AG20443 (cell line): ENCODE results near the gene GAP43.

ENCODE experiments used
- DNase-seq: peaks from one replicate; pipeline ENCODE4 v3.0.0; 2012; ENCODE audit warnings: low spot score, mixed read lengths

The GAP43 gene

GRCh38 chr3:115627180-115628074 is 4.1 kb downstream of the GAP43 start:
- DNase-seq, result no peak

GRCh38 chr3:115628075-115628412 is 4.7 kb downstream of the GAP43 start:
- DNase-seq, result no peak

- DNase-seq, result no peak
These were observed 7.5 kb downstream of the GAP43 start for GRCh38 chr3:115630850-115631249.

- DNase-seq, result no peak
These were observed 8.7 kb downstream of the GAP43 start for GRCh38 chr3:115632026-115632425.

GRCh38 chr3:115633467-115633866 is 10.2 kb downstream of the GAP43 start:
- DNase-seq, result no peak

GRCh38 chr3:115634052-115634451 is 10.7 kb downstream of the GAP43 start:
- DNase-seq, result no peak

GRCh38 chr3:115635406-115635805 is 12.1 kb downstream of the GAP43 start:
- no peak for DNase-seq

GRCh38 chr3:115638241-115638640 is 14.9 kb downstream of the GAP43 start:
- no peak for DNase-seq

GRCh38 chr3:115638991-115639390 is 15.7 kb downstream of the GAP43 start:
- DNase-seq, result no peak

- no peak for DNase-seq
These were observed 21.1 kb downstream of the GAP43 start for GRCh38 chr3:115644391-115644790.

- DNase-seq, result no peak
These were observed 22.8 kb downstream of the GAP43 start for GRCh38 chr3:115646027-115646690.

- DNase-seq, result no peak
These were observed 25.2 kb downstream of the GAP43 start for GRCh38 chr3:115648559-115648958.

- DNase-seq, result no peak
These were observed 27.8 kb downstream of the GAP43 start for GRCh38 chr3:115651087-115651486.

GRCh38 chr3:115651599-115651998 is 28.3 kb downstream of the GAP43 start:
- DNase-seq, result no peak

- no peak for DNase-seq
These were observed 29.4 kb downstream of the GAP43 start for GRCh38 chr3:115652738-115653137.

GRCh38 chr3:115655761-115656282 is 32.5 kb downstream of the GAP43 start:
- DNase-seq, result no peak

GRCh38 chr3:115657168-115657567 is 33.9 kb downstream of the GAP43 start:
- no peak for DNase-seq

- no peak for DNase-seq
These were observed 34.7 kb downstream of the GAP43 start for GRCh38 chr3:115658032-115658336.

- peak; percentile 95 for DNase-seq
These were observed 35.2 kb downstream of the GAP43 start for GRCh38 chr3:115658337-115659181.

GRCh38 chr3:115659253-115660220 is 36.2 kb downstream of the GAP43 start:
- no peak for DNase-seq

- no peak for DNase-seq
These were observed 37.5 kb downstream of the GAP43 start for GRCh38 chr3:115660646-115661337.
